GM21717 (cell line): Measurements from ENCODE around the gene IGFBP7.

ENCODE experiments used
- ATAC-seq: cut with Tn5 transposase; IDR thresholded peaks from one replicate; pipeline ENCODE4 v1.9.1; 2021; ENCODE audit warnings: mild to moderate bottlenecking, moderate library complexity; ENCODE audit not compliant: unreplicated experiment

IGFBP7 gene

DNA sequence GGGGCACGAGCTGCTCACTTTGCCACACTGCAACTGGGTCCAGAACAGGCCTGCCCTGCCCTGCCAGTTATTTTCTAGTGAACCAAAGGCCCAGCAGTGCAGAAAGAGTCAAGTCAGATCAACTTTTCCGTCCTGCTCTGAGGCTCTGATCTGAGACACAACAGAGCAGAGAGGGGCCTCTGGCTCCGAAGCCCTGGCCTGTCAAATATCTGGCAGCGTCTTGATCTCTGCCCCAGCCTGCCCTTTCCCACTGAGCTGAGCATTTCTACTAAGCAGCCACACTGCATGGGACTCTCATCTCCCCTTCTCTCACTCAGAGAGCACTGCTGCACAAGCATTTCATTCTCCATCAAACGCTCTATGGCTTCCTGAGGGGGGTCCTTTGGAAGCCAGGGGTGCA lies 11.8 kb downstream of the IGFBP7 start:
- no peak for ATAC-seq

DNA sequence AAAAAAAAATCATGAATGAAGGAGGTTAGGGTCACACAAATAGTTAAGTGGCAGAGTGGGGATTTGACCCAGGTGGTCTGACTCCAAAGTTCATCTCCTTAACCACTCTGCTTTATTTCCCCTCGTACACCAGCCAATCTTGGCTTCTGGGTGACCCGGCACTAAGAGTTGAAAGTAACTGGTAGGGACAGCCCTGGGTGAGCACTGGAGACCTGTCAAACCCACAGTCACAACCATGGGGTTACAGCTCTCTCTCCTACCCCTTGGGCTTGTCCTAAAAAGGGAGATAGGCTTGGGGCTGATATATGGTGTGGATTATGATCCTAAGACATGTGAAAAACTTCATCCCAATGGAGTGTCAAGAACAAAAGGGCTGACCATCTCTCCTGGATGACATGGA lies 12.5 kb downstream of the IGFBP7 start:
- ATAC-seq: no peak

DNA sequence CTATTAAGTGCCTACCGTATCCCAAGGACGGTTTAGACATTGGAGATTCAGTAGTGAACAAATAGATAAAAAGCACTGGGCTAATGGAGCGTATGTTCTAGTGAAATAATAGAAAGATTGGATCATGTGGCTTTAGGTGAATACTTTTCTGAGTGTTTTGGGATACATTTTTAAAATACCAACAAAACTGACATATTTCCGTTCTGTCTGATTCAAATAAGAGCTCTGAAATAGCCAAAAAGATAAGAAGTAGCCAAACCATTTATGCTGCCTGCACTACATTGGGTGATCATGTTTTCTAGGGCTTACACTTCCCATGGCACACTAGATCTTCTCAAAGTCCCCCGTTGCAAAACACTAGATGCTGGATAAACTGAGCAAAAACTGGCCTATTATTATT lies 14.2 kb downstream of the IGFBP7 start:
- no peak for ATAC-seq

GRCh38 chr4:57095245-57095644 lies 14.9 kb downstream of the IGFBP7 start:
- ATAC-seq: no peak

DNA sequence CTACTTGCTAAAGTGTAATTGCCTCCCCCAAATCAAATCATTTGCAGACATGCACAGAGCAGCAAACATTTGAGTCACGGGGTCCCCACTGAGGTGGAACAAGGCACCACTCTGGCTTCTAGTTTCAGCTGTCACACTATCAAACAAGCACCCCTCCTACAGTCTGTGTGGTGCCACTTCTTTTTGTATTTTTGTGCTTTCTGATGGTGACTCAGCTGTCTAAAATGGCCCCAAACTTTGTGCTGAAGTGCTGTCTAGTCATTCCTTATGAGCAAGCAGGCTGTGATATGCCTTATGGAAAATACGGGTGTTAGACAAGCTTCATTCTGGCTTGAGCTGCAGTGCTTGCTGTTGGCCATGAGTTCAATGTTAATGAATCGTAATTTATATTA lies 15.4 kb downstream of the IGFBP7 start:
- no peak for ATAC-seq

- ATAC-seq: no peak
Observed at GRCh38 chr4:57093845-57094831, 16.0 kb downstream of the IGFBP7 start.

DNA sequence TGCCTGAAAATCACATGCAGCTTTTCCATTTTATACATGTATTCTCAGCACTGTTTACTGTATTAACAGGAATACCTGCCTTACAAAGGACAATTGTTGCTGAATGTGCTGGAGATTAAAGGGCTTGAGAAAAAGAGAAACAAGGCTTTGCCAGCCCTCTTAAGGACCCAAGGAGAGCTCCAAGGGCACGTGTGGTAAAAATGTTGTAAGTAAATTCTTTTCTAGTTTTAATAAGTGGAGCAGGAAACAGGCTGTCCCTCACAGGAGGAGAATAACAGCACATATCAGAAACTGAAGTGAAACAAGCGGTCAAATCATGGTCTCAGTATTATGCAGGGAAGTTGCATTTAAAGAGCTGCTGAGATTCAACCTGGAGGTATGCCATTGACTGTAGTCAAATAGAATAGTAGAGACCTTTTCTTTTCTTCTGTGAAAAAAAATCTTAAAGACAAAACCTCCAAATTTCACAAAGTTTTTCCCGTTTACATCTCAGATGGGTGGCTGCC lies 18.5 kb downstream of the IGFBP7 start:
- ATAC-seq: no peak

DNA sequence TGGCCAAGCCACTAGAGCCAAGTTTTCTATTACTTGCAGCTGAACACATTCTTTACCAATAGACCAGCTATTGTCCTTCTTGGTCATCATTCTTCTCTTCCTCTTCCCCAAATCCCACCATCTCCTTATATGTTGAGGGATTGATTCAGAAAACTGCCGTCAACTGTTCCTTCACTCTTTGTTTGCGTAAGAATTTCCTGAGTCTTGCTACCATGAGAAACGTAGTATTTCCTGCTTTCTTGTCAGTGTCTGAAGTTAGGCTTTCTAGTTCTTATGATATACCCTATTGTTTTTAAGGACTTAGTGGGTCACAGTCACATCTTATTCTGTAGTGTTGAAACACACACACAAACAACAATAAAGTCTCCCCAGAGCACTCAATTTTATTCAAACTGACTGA lies 20.1 kb downstream of the IGFBP7 start:
- ATAC-seq: no peak

DNA sequence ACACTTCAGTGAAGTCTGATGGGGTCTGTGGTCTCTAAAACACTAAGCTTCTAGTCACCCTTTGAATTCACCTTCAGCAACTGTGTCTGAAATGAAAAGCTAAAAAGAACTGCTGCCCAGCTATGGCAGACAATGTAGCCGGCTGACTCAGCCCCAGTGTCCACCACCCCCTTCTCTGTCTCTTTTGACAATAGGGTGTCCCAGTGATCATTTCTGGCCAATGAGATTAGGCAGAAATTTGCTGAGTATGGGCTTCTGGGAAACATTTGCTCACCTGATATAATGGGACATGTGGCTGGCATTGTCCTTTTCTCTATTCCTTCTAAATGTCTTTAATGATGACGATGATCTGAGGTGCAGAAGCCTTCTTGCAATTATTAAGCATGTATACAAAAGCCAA lies 20.6 kb downstream of the IGFBP7 start:
- no peak for ATAC-seq

- ATAC-seq: no peak
Observed at GRCh38 chr4:57086031-57086723, 24.0 kb downstream of the IGFBP7 start.

DNA sequence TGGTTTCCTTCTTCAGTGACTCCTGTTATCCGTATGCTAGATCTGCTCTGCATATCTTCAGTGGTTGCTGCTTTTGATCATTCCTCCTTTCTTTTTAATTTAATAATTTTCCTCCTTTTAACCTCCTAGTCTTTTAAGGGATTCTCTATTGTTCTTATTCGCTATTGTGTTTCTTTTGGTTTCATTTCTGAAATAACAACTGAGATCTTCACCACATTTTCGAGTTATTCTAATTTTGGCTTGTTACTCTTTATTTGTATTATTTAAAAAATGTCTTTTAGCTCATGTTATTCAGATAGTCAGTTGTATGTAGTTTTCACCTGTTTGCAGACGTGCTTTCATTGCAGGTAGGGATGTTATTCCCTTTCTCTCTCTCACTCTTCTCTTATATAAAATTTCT lies 24.9 kb downstream of the IGFBP7 start:
- peak; percentile 58 for ATAC-seq

DNA sequence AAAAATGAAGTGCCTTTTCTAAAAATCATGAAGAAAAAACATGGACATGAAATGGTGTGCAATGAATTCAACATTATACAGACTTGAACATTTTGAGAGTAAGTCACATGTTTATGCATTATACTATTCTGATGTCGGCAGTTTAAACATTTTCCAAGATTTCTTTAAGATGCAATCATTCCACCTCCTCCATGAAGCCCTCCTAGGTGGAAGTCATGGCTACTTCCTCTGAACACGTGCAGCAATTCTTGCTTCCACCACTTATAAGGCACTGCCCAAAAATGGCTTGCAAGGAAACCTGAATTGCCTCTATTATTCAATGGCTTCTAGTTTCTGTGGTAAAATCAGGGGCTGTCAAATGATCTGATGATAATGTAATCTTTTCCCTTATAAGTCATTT lies 25.8 kb downstream of the IGFBP7 start:
- no peak for ATAC-seq

- ATAC-seq: no peak
Observed at GRCh38 chr4:57083090-57083489, 27.1 kb downstream of the IGFBP7 start.

GRCh38 chr4:57081651-57082621 lies 28.2 kb downstream of the IGFBP7 start:
- no peak for ATAC-seq

GRCh38 chr4:57080781-57081650 lies 29.2 kb downstream of the IGFBP7 start:
- ATAC-seq: no peak

GRCh38 chr4:57078685-57079521 lies 31.3 kb downstream of the IGFBP7 start:
- ATAC-seq: no peak

DNA sequence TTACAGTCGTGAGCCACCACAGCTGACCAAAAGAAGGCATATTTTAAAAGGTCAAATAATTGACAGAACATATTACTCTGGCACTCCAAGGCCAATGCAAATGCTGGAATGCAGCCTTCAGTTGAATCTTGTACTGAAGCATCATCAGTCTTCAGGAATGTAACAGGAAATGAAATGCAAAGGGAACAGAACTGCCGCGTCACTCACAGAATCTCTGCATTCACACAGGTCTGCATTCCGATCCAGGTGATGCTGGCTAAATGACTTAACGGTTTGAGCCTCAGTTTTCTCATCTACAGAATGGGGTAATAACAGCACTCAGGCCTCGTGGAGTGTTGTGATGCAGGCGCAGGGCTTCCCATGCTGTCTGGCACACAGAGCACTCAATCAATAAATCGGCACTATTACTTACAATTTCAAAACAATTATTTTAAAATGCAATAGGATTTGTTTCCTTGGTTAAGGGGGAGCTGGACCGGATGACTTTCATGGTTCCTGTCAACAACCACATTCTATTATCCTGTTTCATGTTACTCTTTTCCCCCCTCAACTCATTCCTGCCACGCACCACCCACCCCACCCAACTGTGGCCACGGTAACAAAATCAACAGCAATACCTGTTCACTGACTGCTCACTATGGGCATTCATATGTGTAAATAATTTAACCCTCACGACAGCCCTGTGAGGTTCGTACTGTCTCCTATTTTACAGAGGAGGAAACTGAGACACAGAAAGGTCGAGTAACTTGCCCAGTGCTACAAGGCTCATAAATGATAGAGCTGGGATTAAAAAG lies 32.4 kb downstream of the IGFBP7 start:
- no peak for ATAC-seq

DNA sequence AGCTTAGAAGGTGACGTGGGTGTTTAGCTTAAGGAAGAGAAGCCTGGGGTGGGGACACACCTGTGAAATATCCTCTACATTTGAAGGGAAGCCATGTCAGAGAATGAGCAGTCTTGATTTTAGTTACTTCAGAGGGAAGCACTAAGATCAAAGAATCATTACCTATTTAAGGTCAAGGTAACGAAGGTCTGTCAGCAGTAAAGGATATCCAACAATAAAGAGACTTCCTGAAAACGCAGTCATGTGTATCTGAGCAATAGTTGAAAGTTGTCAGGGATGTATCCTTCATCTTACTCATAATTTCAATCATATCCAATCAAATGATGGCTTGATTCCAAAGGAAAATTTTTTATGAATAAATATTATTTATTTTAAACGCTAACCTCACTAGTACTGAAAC lies 33.5 kb downstream of the IGFBP7 start:
- no peak for ATAC-seq
